ENCODE measurements around the gene MRPL27. TPM values are rescaled to one million over a fixed set of nuclear protein-coding genes. Genes with fewer than 3 reads are reported as not detected.

The MRPL27 gene
- total RNA-seq, 3 donors from 2014 or later: 63.7 to 90.3 (median 80.2) TPM

- intact Hi-C loops (cut with DNase I, micrococcal nuclease): no loop called here
- H3K9me3 ChIP-seq: no peaks in the 10 kb centered on the region
- H3K36me3 ChIP-seq (ENCODE audit: low read depth): peaks cover 4% of the 10 kb centered on the region
- peaks cover 16% of the 10 kb centered on the region for H3K4me1 ChIP-seq (ENCODE audit: low read depth)
- no peak for DNase-seq
- H3K4me3 ChIP-seq: peak overlapping the region; percentile 48
- ATAC-seq: no peak
- no peak for TF ChIP-seq CTCF (IDR thresholded peaks at IDR 0.05)
These were observed 694 bp downstream of the MRPL27 start for GRCh38 chr17:50372222-50372757.

- peaks cover 14% of the 10 kb centered on the region for H3K4me1 ChIP-seq (ENCODE audit: low read depth)
- no peak overlapping the region for H3K4me3 ChIP-seq
- ATAC-seq: no peak
- no peak for TF ChIP-seq CTCF (IDR thresholded peaks at IDR 0.05)
- H3K36me3 ChIP-seq (ENCODE audit: low read depth): peaks cover 4% of the 10 kb centered on the region
- no peaks in the 10 kb centered on the region for H3K9me3 ChIP-seq
- no peak for DNase-seq
- intact Hi-C loops (cut with DNase I, micrococcal nuclease): no loop called here
These were observed 1.5 kb downstream of the MRPL27 start for GRCh38 chr17:50371526-50371925.

GRCh38 chr17:50370052-50370451, 2.9 kb downstream of the MRPL27 start:
- Histone ChIP-seq H3K4me3 (no peak overlapping the region), H3K4me1 (ENCODE audit: low read depth) (peaks cover 11% of the 10 kb centered on the region), H3K36me3 (ENCODE audit: low read depth) (peaks cover 4% of the 10 kb centered on the region), H3K9me3 (no peaks in the 10 kb centered on the region)
- no peak for TF ChIP-seq CTCF (IDR thresholded peaks at IDR 0.05)
- DNase-seq (no peak), ATAC-seq (no peak)
- intact Hi-C loops (cut with DNase I, micrococcal nuclease): no loop called here

GRCh38 chr17:50367401-50367800, 5.6 kb downstream of the MRPL27 start:
- intact Hi-C loops (cut with DNase I, micrococcal nuclease): loop anchor here in 1 of 2 donors (10.0 kb wide), 1 partner anchor 117 kb away; no protein-coding TSS in a partner anchor

GRCh38 chr17:50365649-50366393, 7.2 kb downstream of the MRPL27 start:
- no peak for DNase-seq
- intact Hi-C loops (cut with DNase I, micrococcal nuclease): loop anchor here in 1 of 2 donors (10.0 kb wide), 1 partner anchor 119 kb away; no protein-coding TSS in a partner anchor
- no peaks in the 10 kb centered on the region for H3K9me3 ChIP-seq

More at GRCh38 chr17:50367401-50367800, 5.6 kb downstream of the MRPL27 start:
- ATAC-seq: no peak
- no peak overlapping the region for H3K4me3 ChIP-seq
- no peaks in the 10 kb centered on the region for H3K9me3 ChIP-seq
- peaks cover 4% of the 10 kb centered on the region for H3K36me3 ChIP-seq (ENCODE audit: low read depth)
- DNase-seq: no peak
- H3K4me1 ChIP-seq (ENCODE audit: low read depth): peaks cover 10% of the 10 kb centered on the region
- TF ChIP-seq CTCF (IDR thresholded peaks at IDR 0.05): no peak

More at GRCh38 chr17:50365649-50366393, 7.2 kb downstream of the MRPL27 start:
- Histone ChIP-seq H3K4me3 (no peak overlapping the region), H3K4me1 (ENCODE audit: low read depth) (peaks cover 5% of the 10 kb centered on the region), H3K36me3 (ENCODE audit: low read depth) (peaks cover 4% of the 10 kb centered on the region)
- no peak for ATAC-seq
- TF ChIP-seq CTCF (IDR thresholded peaks at IDR 0.05): no peak

All from mucosa of descending colon (tissue), 3 donors.